Smooth muscle cell (in vitro differentiated cells): Measurements from ENCODE around the gene SCFD2. TPM values are rescaled to one million over a fixed set of nuclear protein-coding genes. Genes with fewer than 3 reads are reported as not detected.
"Not testable (repeated sequence)": the region's sequence is repeated elsewhere in the genome, so short reads cannot be mapped to it uniquely, and the experiment has no call there.

ENCODE experiments used
- DNase-seq: peaks from one replicate; lab custom pipeline; 2025; ENCODE audit not compliant: unreplicated experiment; lab: John Stamatoyannopoulos, UW
- H2AFZ ChIP-seq: fragments of 200-600 bp; sonication (generic); 2 replicates; pipeline ENCODE4 v1.6.0; 2016; ENCODE audit warnings: antibody characterized with exemption, low read depth, mild to moderate bottlenecking
- H3F3A ChIP-seq: fragments of 200-600 bp; sonication (generic); 2 replicates; pipeline ENCODE4 v1.6.0; 2017; ENCODE audit warnings: antibody characterized with exemption, low read depth
- H3K27ac ChIP-seq: fragments of 200-600 bp; sonication (generic); 2 replicates; pipeline ENCODE4 v1.5.1; 2016; ENCODE audit warnings: low read depth, mild to moderate bottlenecking
- H3K27me3 ChIP-seq: fragments of 200-600 bp; sonication (generic); 2 replicates; pipeline ENCODE4 v1.6.1; 2016; ENCODE audit warnings: low read depth, mild to moderate bottlenecking
- H3K36me3 ChIP-seq: fragments of 200-600 bp; sonication (generic); 2 replicates; pipeline ENCODE4 v1.5.1; 2016; ENCODE audit warnings: low read depth
- H3K4me1 ChIP-seq: fragments of 200-600 bp; sonication (generic); 2 replicates; pipeline ENCODE4 v1.5.1; 2016; ENCODE audit warnings: low read depth
- H3K4me2 ChIP-seq: fragments of 200-600 bp; sonication (generic); 2 replicates; pipeline ENCODE4 v1.6.0; 2016; ENCODE audit warnings: mild to moderate bottlenecking
- H3K4me3 ChIP-seq: fragments of 200-600 bp; sonication (generic); 2 replicates; pipeline ENCODE4 v1.5.1; 2016; ENCODE audit warnings: mild to moderate bottlenecking
- H3K79me2 ChIP-seq: fragments of 200-600 bp; sonication (generic); 2 replicates; pipeline ENCODE4 v1.6.0; 2016; ENCODE audit warnings: low read depth, mild to moderate bottlenecking
- H3K9ac ChIP-seq: fragments of 200-600 bp; sonication (generic); 2 replicates; pipeline ENCODE4 v1.6.0; 2016; ENCODE audit warnings: low read depth
- H3K9me3 ChIP-seq: fragments of 200-600 bp; sonication (generic); replicated peaks from 2 replicates; pipeline ENCODE4 v1.5.1; 2016; ENCODE audit warnings: low read depth
- H4K20me1 ChIP-seq: fragments of 200-600 bp; sonication (generic); 2 replicates; pipeline ENCODE4 v1.6.0; 2016; ENCODE audit warnings: low read depth
- whole genome bisulfite sequencing: methylation state at CpG from one replicate; pipeline ENCODE4 v1.1.7; 2016; ENCODE audit warnings: low lambda C conversion rate; 5-methylcytosine and 5-hydroxymethylcytosine counted together
- polyA plus RNA-seq: library from polyadenylated mRNA; unstranded; fragments of >200 nt; fragmentation: Nextera tagmentation; extraction: Ambion mirVana; gene quantifications from 2 replicates; pipeline ENCODE4 v1.2.1, GENCODE V29; 2016
- total RNA-seq: library from RNA; depleted of rRNA; stranded (reverse); fragments of >200 nt; gene quantifications from 2 replicates; pipeline ENCODE4 v1.2.3, GENCODE V29; 2014
- TF ChIP-seq, protein P1 (sequence below): fragments of 200-600 bp; sonication (generic); IDR thresholded peaks from 2 replicates; pipeline ENCODE4 v1.5.1; 2017; ENCODE audit warnings: borderline replicate concordance, mild to moderate bottlenecking, antibody characterized with exemption; ENCODE audit not compliant: insufficient read depth, poor library complexity, severe bottlenecking

Gene SCFD2
- 7.8 and 13.0 TPM in 2 replicates for total RNA-seq
- polyA plus RNA-seq = 11.4 and 14.9 TPM in 2 replicates

DNA sequence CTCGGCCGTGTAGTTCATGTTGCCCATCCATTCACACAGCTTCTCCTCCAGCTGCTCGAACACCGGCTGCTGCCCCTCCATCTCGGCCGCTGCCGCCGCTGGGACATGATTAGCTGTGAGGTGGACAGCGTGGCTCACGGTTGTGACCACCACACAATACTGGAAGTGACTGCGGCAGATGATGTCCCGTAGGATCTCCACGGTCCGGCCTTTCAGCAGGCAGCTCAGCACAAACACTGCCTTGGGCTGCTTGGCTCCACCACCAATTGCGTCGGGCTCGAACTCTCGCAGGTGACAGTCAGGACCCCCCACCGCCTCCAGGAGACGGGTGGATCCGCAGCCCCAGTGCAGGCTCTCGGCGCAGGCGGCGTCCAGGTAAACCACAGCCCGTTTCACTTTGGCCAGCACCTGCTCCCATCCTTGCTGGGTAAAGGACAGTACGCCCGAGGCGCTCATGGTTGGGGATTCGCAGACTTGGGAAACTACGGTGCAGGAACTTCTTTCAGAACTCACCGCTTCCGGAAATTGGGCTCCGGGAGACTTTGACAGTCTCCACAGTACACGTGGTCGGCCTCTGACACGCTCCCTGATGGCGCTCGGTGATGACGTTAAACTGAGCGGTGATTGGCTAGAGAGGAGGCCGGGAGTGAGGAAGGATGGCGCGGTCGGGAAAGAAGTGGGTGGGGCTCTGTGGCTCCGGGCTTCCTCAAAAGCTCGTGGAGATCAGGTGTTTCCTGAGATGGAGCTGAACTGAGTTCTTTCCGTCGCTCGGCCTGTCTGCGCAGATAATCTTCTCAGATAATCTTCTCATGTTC, at the start of gene SCFD2:
Gene SCFD2, minus strand, starts transcription at position 576 of the 815 bp plus-strand sequence.
- H3K27ac ChIP-seq = peak within 1 kb of the TSS; percentile 17
- WGBS = 1% methylated on average over 51 of the region's 51 CpGs
- TF ChIP-seq, protein P1, sequence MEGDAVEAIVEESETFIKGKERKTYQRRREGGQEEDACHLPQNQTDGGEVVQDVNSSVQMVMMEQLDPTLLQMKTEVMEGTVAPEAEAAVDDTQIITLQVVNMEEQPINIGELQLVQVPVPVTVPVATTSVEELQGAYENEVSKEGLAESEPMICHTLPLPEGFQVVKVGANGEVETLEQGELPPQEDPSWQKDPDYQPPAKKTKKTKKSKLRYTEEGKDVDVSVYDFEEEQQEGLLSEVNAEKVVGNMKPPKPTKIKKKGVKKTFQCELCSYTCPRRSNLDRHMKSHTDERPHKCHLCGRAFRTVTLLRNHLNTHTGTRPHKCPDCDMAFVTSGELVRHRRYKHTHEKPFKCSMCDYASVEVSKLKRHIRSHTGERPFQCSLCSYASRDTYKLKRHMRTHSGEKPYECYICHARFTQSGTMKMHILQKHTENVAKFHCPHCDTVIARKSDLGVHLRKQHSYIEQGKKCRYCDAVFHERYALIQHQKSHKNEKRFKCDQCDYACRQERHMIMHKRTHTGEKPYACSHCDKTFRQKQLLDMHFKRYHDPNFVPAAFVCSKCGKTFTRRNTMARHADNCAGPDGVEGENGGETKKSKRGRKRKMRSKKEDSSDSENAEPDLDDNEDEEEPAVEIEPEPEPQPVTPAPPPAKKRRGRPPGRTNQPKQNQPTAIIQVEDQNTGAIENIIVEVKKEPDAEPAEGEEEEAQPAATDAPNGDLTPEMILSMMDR = no peak

DNA sequence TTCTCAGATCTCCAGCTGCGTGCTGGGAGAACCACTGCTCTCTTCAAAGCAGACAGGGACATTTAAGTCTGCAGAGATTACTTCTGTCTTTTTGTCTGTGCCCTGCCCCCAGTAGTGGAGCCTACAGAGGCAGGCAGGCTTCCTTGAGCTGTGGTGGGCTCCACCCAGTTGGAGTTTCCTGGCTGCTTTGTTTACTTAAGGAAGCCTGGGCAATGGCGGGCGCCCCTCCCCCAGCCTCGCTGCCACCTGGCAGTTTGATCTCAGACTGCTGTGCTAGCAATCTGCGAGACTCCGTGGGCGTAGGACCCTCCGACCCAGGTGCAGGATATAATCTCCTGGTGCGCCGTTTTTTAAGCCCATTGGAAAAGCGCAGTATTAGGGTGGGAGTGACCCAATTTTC, 43.6 kb upstream of the SCFD2 start:
- not testable (repeated sequence) for DNase-seq, H3K4me1 ChIP-seq, H3K9ac ChIP-seq, H3K27me3 ChIP-seq, H3K36me3 ChIP-seq, H3F3A ChIP-seq, H3K27ac ChIP-seq, H2AFZ ChIP-seq, H3K4me2 ChIP-seq, H3K9me3 ChIP-seq, H3K4me3 ChIP-seq
- WGBS = 96% methylated on average over 11 of the region's 11 CpGs
- Histone ChIP-seq H4K20me1 (peaks cover 33% of the 10 kb centered on the region), H3K79me2 (peaks cover 30% of the 10 kb centered on the region)

More for the DNA sequence above, at the start of gene SCFD2:
- Histone ChIP-seq H4K20me1 (no peaks in the 10 kb centered on the region), H3K36me3 (no peaks in the 10 kb centered on the region), H3K9ac (peak within 1 kb of the TSS; percentile 80), H3K4me3 (peak within 1 kb of the TSS; percentile 98), H3K27me3 (peaks cover 28% of the 10 kb centered on the region), H3K4me1 (peaks cover 12% of the 10 kb centered on the region), H3K79me2 (peaks cover 39% of the 10 kb centered on the region), H3K4me2 (peak within 1 kb of the TSS; percentile 90), H2AFZ (peak within 1 kb of the TSS; percentile 98), H3K9me3 (no peaks in the 10 kb centered on the region), H3F3A (no peaks in the 10 kb centered on the region)
- peak; percentile 73 for DNase-seq

DNA sequence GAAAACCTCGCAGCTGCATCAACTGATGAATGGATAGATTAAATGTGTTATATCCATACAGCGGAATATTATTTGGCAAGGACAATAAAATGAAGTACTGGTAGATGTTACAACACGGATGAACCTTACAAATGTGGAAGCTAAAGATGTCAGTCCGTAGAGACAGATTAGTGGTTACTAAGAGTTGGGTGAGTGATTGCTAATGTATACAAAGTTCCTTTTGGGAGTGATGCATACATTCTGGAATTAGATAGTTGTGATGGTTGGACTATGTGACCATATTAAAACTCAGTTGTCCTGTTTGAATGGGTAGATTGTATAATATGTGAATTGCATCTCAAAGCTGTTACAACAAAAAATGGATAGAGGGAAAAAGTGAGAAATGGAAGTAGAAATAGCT, 14.4 kb upstream of the SCFD2 start:
- no peak overlapping the region for H2AFZ ChIP-seq
- no peaks in the 10 kb centered on the region for H3K9me3 ChIP-seq
- peak overlapping the region; percentile 92 for H3K4me3 ChIP-seq
- WGBS = 85% methylated on average over 4 of the region's 4 CpGs
- H4K20me1 ChIP-seq = peaks cover 41% of the 10 kb centered on the region
- DNase-seq = no peak
- peaks cover 18% of the 10 kb centered on the region for H3K4me1 ChIP-seq
- H3K27me3 ChIP-seq = no peaks in the 10 kb centered on the region
- TF ChIP-seq, protein P1 = no peak
- H3K79me2 ChIP-seq = peaks cover 57% of the 10 kb centered on the region
- no peak overlapping the region for H3K27ac ChIP-seq
- peaks cover 17% of the 10 kb centered on the region for H3K36me3 ChIP-seq
- peaks cover 4% of the 10 kb centered on the region for H3F3A ChIP-seq
- H3K9ac ChIP-seq = no peak overlapping the region
- peak overlapping the region; percentile 85 for H3K4me2 ChIP-seq

DNA sequence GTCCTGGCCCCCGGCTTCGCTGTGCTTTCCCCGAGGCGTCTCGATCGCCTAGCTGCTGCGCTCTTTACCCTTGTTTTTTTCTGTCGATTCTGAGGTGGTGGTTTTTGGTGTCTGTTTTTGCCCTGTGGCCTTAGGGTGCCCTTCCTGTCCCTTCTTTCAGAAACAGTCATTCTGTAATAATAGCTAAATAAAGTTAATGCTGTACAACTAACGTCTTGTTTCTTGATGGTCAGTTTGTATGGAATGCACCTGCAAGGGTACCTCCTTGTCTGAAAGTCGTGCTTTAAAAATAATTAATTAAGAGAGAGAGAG, 12.3 kb upstream of the SCFD2 start:
- Histone ChIP-seq H3K27ac (peak overlapping the region; percentile 68), H3F3A (no peaks in the 10 kb centered on the region)
- WGBS = 2% methylated on average over 10 of the region's 10 CpGs

More for the DNA sequence above, 12.3 kb upstream of the SCFD2 start:
- Histone ChIP-seq H3K4me3 (peak overlapping the region; percentile 92), H3K36me3 (peaks cover 5% of the 10 kb centered on the region), H3K9ac (peak overlapping the region; percentile 92), H3K9me3 (no peaks in the 10 kb centered on the region), H3K4me1 (peaks cover 18% of the 10 kb centered on the region), H2AFZ (peak overlapping the region; percentile 98), H3K4me2 (peak overlapping the region; percentile 85), H3K79me2 (peaks cover 53% of the 10 kb centered on the region), H4K20me1 (peaks cover 41% of the 10 kb centered on the region), H3K27me3 (peaks cover 11% of the 10 kb centered on the region)
- TF ChIP-seq, protein P1 = no peak
- DNase-seq = no peak
